Adipocyte (in vitro differentiated cells): ENCODE measurements around the gene COMMD7.
A peak's percentile ranks its signal among the peaks of the same experiment; 100 is the strongest.

Source experiments
- DNase-seq: peaks from one replicate; pipeline ENCODE4 v3.0.0-alpha.2; 2015; ENCODE audit warnings: low read depth
- H3K27me3 ChIP-seq: replicated peaks from 2 replicates; pipeline ENCODE4 v1.7.0; 2013; ENCODE audit warnings: mild to moderate bottlenecking, low read length, moderate library complexity; ENCODE audit not compliant: control insufficient read depth, insufficient read depth
- H3K36me3 ChIP-seq: 2 replicates; pipeline ENCODE4 v1.7.0; 2013; ENCODE audit warnings: low read length, mild to moderate bottlenecking, moderate library complexity; ENCODE audit not compliant: control insufficient read depth, insufficient read depth, severe bottlenecking
- H3K4me1 ChIP-seq: 2 replicates; pipeline ENCODE4 v1.7.0; 2013; ENCODE audit warnings: mild to moderate bottlenecking, low read length, moderate library complexity; ENCODE audit not compliant: control insufficient read depth, insufficient read depth
- H3K4me3 ChIP-seq: 2 replicates; pipeline ENCODE4 v1.7.0; 2013; ENCODE audit warnings: mild to moderate bottlenecking, low read length, moderate library complexity
- H3K9ac ChIP-seq: 2 replicates; pipeline ENCODE4 v1.7.0; 2013; ENCODE audit warnings: mild to moderate bottlenecking, low read length, moderate library complexity
- H3K9me3 ChIP-seq: 2 replicates; pipeline ENCODE4 v1.7.0; 2013; ENCODE audit warnings: mild to moderate bottlenecking, low read length, moderate library complexity; ENCODE audit not compliant: control insufficient read depth

Gene COMMD7

DNA sequence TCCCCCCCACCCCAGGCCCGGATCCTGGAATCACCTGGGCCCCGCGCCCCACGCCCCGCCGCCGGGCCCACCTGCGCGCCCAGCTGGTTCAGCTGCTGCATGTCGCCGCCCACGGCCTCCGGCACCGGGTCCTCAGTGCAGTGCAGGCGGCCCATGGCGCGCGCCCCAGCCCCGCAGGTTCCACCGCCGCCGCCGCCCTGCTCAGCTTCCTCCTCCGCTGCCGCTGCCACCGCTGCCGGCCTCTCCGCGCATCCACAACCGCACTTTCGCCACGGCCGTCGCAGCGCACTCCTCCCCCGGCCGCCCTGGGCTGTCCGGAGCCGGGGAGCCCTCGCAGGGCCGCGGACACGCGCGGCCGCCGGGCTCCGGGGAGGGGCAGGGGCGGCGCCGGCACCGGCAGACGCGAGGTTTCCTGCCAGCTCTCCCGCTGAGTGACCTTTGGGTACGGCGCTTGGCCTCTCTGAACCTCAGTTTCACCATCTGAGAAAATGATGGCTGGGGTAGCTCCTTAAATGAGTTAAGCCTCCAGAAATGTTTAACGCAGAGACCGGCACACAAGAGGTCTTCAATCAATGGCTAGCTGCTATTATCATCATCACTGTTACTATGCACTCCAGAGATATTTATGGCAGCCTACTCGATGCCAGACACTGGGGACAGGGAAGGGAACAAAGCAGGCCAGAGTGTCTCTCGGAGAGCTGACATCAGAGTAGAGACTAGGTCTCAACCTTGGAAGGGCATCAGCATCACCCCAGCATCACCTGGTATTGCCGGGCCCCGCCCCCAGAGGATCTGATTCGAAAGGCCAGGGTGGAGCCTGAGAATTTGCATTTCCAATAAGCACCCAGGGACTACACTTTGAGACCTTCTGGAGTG lies at the start of gene COMMD7:
COMMD7 (minus strand) TSS at position 231 of the 876 bp plus-strand sequence; CDS start at position 155, 76 bp downstream.
- DNase-seq, result peak; percentile 79
- H3K36me3 ChIP-seq, result no peaks in the 10 kb centered on the region
- H3K27me3 ChIP-seq, result no peaks in the 10 kb centered on the region
- H3K9ac ChIP-seq, result peak within 1 kb of the TSS; percentile 89
- H3K4me1 ChIP-seq, result peaks cover 10% of the 10 kb centered on the region
- no peaks in the 10 kb centered on the region for H3K9me3 ChIP-seq
- peak within 1 kb of the TSS; percentile 90 for H3K4me3 ChIP-seq

DNA sequence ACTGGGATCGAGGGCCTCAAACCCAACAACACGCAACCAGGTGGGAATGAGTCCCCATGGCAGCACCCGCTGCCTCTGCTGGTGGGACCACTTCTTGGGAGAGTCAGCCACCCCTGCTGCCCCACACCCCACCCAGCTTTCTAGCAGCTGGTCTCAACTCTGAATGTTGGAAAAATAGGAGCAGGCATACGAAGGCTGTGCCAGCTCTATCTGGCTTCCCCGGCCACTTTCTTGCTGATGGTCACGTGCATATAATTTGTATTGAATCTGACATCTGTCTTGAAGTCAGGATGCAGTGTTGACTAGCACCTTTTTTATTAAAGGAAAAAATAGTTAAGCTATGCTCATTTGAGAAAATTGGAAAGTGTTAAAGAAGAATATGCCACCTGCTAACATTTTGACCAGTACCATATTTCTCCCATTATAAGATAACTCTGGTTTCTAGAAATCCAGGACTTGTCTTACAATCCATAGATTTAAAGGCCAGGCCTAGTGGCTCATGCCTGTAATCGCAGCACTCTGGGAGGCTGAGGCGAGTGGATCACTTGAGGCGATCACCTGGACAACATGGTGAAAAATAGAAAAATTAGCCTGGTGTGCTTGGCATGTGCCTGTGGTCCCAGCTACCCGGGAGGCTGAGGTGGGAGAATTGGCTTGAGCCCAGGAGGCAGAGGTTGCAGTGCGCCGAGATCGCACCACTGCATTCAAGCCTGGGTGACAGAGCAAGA lies 49.6 kb upstream of the COMMD7 start:
- Histone ChIP-seq H3K27me3 (no peaks in the 10 kb centered on the region), H3K9me3 (no peaks in the 10 kb centered on the region), H3K4me1 (no peaks in the 10 kb centered on the region), H3K9ac (no peak overlapping the region), H3K4me3 (no peak overlapping the region), H3K36me3 (no peaks in the 10 kb centered on the region)
- no peak for DNase-seq

DNA sequence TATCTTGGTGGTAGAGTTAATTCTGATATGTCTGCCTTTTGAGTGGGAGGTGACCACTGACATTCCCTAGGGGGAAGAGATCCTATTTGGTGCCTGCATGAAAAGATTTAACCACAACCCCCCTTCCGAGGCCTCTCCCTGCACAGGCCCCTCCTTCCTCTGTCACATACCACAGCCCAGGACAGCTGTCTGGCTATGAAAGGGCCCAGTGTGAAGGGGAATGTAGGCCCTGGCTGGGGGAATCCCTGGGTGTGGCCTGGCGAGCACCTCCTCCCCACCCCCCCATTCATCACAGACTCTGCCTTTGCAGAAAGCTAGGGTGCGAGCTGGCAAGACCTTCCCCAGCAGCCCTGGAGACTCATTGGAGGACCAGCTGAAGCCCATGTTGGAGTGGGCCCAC lies 49.0 kb upstream of the COMMD7 start:
- Histone ChIP-seq H3K9ac (no peak overlapping the region), H3K36me3 (no peaks in the 10 kb centered on the region), H3K4me1 (no peaks in the 10 kb centered on the region), H3K9me3 (no peaks in the 10 kb centered on the region), H3K27me3 (no peaks in the 10 kb centered on the region), H3K4me3 (no peak overlapping the region)
- peak; percentile 28 for DNase-seq

DNA sequence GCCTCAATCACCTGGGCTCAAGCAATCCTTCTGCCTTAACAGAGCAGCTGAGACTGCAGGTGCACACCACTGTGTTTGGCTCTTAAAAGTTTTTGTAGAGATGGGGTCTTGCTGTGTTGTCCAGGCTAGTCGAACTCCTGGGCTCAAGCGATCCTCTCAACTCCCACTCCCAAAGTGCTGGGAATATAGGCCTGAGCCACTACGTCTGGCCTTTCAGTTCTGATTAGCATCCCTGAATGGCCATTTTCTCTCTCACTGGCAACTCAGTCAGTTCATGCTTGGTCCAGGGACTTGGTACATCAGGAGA lies 47.4 kb upstream of the COMMD7 start:
- H3K9me3 ChIP-seq, result no peaks in the 10 kb centered on the region
- H3K9ac ChIP-seq, result no peak overlapping the region
- no peaks in the 10 kb centered on the region for H3K36me3 ChIP-seq
- no peaks in the 10 kb centered on the region for H3K27me3 ChIP-seq
- no peak overlapping the region for H3K4me3 ChIP-seq
- no peak for DNase-seq
- H3K4me1 ChIP-seq, result no peaks in the 10 kb centered on the region

DNA sequence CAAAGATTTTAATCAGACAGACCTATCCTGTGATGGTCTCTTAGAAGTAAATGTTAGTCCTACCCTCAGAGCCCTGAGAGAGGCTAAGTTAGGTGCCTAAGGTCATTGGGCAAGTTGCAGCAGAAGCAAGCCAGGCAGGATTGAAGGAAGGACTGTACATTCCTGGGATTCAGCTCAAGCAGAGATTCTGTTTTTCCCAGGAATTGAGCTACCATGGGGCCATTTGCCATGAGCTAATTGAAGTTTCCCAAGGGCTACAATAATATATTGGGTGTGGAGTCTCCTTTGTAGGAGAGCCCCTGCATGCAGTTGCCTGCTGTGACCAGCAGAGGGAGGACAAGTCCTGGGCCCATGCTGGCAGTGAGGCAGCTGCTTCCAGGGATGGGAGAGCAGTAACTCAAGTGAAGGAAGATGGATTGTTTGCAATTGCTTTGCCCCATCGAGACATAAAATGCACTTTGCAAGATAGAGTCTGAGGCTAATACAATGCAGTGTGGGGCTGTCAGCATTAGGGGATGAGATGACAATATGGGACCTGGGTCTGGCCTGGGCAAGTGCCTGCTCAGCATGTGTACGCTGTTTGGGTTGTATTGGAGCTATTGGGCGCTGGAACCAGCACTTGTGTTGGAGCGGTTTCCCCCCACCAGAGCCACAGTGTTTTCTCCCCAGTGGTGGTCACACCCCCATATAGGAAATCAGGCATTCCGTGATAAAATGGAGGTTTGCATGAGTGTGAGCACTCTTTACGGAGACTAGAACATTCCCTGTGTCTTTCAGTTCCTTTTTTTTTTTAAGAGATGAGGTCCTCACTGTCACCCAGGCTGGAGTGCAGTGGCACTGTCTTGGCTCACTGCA lies 46.9 kb upstream of the COMMD7 start:
- peak; percentile 91 for DNase-seq
- Histone ChIP-seq H3K36me3 (no peaks in the 10 kb centered on the region), H3K9ac (no peak overlapping the region), H3K4me3 (no peak overlapping the region), H3K9me3 (no peaks in the 10 kb centered on the region), H3K4me1 (no peaks in the 10 kb centered on the region), H3K27me3 (no peaks in the 10 kb centered on the region)

DNA sequence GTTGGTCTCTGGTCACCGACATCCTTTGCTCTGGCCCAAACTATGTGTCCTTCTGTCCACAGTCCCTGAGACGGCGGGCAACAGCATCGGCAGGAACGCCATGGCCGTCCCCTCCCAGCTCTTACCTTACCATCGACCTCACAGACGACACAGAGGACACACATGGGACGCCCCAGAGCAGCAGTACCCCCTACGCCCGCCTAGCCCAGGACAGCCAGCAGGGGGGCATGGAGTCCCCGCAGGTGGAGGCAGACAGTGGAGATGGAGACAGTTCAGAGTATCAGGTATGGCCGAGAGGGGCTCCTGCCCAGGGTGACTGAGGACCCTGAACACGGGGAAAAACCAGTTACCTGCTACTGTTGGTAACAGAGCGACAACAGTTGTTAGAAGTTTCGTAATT lies 43.9 kb upstream of the COMMD7 start:
- H3K36me3 ChIP-seq, result no peaks in the 10 kb centered on the region
- DNase-seq, result no peak

DNA sequence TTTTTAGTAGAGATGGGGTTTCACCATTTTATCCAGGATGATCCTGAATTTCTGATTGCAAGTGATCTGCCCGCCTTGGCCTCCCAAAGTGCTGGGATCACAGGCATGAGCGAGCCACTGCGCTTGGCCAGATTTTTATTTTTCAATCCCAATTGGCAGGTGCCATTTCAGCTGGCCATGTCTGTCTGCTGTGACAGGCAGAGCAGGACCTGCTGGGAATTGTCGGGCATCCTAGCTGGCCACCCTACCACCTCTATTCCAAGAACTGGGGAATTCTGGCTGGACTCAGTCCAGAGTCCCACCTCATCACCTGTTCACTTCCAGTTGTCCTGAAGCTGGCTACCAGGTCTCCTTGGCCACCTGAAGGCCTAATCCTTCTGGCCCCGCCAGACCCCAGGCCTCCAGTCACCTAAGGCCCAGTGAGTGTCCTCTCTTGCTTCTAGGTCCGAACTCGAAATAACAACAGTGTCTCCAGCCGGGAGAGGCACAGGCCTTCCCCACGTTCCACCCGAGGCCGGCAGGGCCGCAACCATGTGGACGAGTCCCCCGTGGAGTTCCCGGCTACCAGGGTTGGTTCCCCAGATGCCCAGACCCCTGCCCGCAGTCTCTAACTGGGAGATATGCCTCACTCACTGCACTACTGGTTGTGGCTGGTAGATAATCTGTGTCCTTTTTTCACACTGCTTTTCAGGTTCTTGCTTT lies 42.9 kb upstream of the COMMD7 start:
- H3K36me3 ChIP-seq, result no peaks in the 10 kb centered on the region
- no peak overlapping the region for H3K9ac ChIP-seq
- no peaks in the 10 kb centered on the region for H3K9me3 ChIP-seq
- H3K4me3 ChIP-seq, result no peak overlapping the region
- no peaks in the 10 kb centered on the region for H3K4me1 ChIP-seq
- H3K27me3 ChIP-seq, result no peaks in the 10 kb centered on the region
- no peak for DNase-seq

More for the DNA sequence above, 43.9 kb upstream of the COMMD7 start:
- no peaks in the 10 kb centered on the region for H3K27me3 ChIP-seq
- H3K4me3 ChIP-seq, result no peak overlapping the region
- H3K9ac ChIP-seq, result no peak overlapping the region
- no peaks in the 10 kb centered on the region for H3K4me1 ChIP-seq
- H3K9me3 ChIP-seq, result no peaks in the 10 kb centered on the region

DNA sequence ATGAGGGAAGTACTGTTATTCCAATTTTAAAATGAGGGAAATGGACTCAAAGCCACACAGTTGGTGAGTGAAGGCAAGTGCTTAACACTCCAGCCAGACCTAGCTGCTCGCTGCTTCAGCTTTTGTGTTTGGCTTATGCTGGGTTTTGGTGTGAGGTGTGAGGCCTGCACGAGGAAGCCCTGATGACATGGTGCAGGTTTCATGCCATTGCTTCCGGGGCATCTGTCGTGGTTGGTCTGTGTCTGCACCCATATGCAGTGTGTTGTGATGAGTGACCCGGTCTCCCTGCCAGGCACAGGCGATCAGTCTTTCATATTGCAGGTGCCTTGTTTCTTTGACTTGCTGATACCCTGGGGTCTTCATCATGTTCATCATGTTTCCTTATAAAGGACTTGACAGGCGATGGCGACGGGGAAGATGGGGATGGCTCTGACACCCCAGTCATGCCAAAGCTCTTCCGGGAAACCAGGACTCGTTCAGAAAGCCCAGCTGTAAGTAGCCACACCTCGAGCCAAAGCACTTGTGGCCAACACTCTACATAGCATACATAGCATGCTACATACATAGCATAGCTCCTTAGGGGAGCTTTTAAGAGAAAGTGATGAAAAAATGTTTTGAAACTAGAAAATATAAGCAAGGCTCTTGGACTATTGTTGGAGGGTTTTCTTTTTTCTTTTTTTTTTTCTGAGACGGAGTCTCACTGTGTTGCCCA lies 41.3 kb upstream of the COMMD7 start:
- H3K4me1 ChIP-seq, result no peaks in the 10 kb centered on the region
- H3K9me3 ChIP-seq, result no peaks in the 10 kb centered on the region
- DNase-seq, result no peak
- no peaks in the 10 kb centered on the region for H3K36me3 ChIP-seq
- no peak overlapping the region for H3K4me3 ChIP-seq
- no peak overlapping the region for H3K9ac ChIP-seq
- no peaks in the 10 kb centered on the region for H3K27me3 ChIP-seq

DNA sequence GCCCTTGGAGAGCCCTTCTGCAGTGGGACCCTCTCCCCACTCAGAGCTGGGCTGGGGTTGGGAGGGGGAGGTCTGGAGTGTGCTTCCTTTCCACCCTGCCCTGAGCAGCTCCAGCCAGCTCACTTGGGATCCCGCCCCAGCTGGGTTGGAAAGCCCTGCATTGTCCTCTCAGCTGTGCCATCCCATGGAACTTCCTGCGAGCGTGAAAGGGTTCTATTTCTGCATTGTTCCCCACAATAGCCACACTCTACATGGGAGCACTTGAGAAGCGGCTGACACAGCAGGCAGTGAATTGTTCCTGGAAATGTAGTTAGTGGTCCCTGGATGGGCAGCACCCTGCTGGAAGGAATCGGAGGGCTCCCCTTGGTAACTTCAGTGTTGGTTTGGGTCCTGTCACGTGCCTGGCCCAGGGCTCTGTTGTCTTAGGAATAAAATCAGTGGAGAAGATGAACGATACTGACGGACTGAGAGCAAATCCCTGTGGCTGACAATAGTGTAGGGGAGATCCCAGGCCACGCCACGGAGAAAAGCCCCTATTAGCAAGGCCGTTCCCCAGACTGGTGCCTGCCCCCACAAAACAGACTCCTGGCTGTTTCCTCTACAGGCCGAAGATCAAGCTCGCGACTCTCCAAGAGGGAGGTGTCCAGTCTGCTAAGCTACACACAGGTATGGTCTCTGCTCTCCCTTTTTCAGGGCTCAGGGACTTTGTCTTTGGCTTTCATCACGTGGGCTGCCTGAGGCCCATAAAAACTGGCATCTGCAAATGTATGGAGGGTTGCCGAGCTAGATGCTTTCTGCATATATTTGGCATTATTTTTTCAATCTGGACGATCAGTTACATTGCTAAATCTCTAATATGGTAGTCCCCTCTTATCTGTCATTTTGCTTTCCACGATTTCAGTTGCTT lies 37.7 kb upstream of the COMMD7 start:
- DNase-seq, result no peak
- no peaks in the 10 kb centered on the region for H3K9me3 ChIP-seq
- H3K4me1 ChIP-seq, result no peaks in the 10 kb centered on the region
- H3K9ac ChIP-seq, result no peak overlapping the region
- H3K4me3 ChIP-seq, result no peak overlapping the region
- H3K36me3 ChIP-seq, result no peaks in the 10 kb centered on the region
- H3K27me3 ChIP-seq, result no peaks in the 10 kb centered on the region

DNA sequence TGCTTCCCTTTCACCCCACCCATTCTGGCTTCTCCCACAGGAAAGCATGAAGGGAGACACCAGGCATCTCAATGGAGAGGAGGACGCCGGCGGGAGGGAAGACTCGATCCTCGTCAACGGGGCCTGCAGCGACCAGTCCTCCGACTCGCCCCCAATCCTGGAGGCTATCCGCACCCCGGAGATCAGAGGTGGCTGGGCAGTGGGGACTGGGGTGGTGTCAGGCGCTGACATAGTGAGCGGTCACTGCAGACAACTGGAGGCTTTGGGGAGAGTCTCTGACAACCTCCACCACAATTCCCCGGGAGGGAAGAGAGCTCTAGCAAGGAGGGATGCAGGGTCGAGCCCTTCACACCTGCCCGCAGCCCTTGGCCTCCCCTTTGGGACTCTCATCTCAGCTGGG lies 37.0 kb upstream of the COMMD7 start:
- H3K4me3 ChIP-seq, result no peak overlapping the region
- no peaks in the 10 kb centered on the region for H3K27me3 ChIP-seq
- H3K9me3 ChIP-seq, result no peaks in the 10 kb centered on the region
- no peaks in the 10 kb centered on the region for H3K36me3 ChIP-seq
- no peaks in the 10 kb centered on the region for H3K4me1 ChIP-seq
- no peak overlapping the region for H3K9ac ChIP-seq
- DNase-seq, result no peak
